UCSD-AML1 (cell line): ENCODE results near the gene CTNNBL1.

Experiments
- DNase-seq: peaks from one replicate; lab custom pipeline; 2025; ENCODE audit not compliant: unreplicated experiment; lab: John Stamatoyannopoulos, UW

Gene CTNNBL1

GRCh38 chr20:37913567-37914366 lies 219.9 kb downstream of the CTNNBL1 start:
- DNase-seq = no peak

DNA sequence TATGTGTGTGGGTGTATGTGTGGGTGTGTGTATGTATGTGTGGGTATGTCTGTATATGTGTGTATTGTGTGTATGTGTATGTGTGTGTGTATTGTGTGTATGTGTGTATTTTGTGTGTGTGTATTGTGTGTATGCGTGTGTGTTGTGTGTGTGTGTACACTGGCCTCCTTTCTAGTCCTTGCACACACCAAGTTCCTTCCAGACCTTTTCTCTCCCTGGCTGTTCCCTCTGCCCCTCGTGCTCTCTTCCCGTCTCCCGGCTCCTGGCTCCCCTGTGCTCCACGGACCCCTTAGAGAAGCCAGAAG lies 220.5 kb downstream of the CTNNBL1 start:
- no peak for DNase-seq

- no peak for DNase-seq
Measured at GRCh38 chr20:37914672-37915433, 221.0 kb downstream of the CTNNBL1 start.

- no peak for DNase-seq
Measured at GRCh38 chr20:37915434-37915787, 221.6 kb downstream of the CTNNBL1 start.

DNA sequence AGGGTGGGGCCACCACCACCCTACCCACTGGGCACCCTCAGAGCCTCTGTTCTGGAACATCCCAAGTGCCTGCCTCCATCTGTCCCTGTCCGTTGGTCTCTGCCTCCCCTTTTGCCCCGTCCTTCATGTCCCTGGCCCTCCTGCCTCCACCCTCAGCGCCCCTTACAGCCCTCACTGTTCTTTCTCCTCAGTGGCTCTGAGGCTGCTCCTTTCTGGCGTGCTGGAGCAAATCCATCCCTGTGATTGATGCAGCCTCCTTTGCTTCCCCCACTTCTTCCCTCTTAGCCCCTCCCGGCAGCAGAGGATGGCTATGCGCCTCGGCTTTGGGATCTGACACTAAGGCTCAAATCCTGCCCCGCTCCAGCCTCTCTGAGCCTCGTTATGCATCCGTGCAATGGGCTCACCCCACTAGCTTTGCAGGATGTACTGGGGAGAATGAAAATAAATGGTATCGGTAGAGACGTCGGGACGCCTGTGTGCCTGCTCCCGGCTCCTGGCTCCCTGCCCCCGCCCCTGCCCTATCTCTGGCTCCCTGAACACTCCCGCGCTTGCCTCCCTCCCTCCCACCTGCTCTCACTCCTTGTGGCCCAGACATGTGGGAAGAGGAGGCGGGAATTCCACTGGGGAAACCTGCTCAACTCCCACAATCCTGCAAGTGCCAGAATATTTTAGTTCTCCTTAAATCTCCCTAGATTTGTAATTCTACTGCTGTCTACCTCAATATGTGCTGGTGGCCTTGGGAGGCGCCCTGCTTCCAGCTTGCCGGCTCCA lies 222.2 kb downstream of the CTNNBL1 start:
- no peak for DNase-seq

DNA sequence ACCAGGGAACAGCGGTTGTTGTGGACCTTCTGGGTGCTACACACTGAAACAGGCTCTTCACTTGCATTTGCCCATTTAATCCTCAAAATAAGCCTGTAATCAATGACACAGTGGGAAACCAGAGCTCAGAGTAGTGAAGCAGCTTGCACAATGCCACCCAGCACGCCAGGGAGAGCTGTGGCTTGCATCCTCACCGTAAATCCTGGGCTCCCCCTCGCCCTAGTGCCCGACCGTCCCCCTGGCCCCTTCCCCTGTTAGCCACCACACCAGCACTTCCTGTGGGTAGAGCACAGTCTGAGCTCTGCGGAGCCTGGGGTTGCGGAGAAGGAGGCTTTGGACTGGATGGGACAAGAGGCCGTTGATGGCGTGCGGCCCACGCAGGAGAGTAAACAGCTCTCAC lies 223.6 kb downstream of the CTNNBL1 start:
- no peak for DNase-seq

GRCh38 chr20:37918035-37918434 lies 224.2 kb downstream of the CTNNBL1 start:
- DNase-seq = no peak

DNA sequence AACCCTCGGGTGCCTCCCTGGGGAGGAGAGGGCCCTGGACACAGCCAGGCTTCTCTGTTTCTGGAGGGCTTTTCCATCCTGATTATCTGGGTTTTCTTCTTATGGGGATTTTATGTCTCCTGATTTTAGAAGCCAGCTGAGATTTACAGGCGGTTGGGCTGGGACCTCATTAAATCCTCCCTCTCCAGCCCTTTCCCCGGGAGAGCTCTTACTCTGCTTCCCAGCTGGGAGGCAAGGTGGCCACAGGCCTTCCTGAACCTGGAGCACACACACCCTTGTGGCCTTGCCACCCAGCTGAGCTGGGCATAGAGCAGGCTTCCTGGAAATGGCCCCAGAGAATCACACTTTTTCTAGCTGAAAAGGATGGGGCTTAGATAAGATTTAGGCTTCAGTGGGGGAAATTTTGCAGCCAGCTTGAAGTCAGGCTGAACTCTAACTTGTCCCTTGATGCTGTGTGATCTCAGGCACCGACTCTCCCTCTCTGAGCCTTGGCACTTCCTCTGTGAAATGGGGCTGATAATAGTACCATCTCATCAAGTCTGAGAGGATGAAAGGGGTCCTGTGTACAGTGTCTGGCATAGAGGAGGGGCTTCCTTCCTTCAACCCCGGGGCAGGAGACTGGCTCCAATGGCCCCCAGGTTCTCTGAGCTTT lies 225.7 kb downstream of the CTNNBL1 start:
- DNase-seq = no peak

DNA sequence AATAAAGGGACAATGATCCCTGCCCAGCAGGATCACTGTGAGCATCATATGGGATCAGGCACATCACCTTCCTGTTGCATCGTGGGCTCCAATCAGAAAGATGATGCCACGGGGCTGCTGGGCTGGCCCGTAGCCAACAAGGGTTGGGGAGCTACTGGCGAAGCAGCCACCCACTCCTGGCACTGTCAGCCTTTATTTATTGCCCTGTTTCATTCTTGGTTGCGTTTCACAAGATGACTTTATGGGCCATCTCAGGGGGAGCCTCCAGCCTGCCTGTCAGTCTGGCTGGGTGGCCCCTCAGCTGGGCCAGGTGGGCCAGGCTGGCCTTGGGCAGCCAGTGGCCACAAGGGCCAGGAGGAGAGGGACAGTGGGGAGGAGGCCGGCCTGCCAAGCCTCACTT lies 226.4 kb downstream of the CTNNBL1 start:
- no peak for DNase-seq

DNA sequence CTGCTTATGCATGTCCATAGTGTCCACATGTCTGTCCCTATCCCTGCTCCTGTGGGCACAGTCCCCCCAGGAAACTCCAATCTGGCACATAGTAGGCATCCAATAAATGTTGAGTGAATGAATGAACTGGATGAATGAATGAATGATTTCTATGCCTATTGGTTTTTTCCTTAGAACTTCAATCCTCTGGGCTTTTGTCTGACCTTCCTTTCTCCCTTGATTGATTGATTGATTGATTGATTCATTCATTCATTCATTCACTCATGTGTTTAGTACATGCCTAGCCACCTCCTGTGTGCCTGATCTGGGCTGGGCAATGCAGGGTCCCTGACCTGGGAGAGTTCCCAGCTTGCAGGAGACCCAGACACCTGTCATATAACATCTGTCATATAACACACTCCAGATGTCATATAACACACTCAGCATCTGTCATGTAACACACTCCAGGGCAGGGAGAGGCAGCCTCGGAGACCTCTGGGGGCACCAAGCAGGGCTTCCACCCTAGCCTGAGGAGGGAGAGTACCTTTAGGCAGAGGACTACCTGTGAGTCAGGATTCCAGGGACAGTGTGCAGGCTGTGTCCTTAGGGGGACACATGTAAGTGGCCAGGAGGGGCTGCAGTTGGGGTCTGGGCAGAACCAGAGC lies 227.0 kb downstream of the CTNNBL1 start:
- DNase-seq = no peak

GRCh38 chr20:37921341-37921929 lies 227.6 kb downstream of the CTNNBL1 start:
- no peak for DNase-seq
